Endothelial cell (in vitro differentiated cells): ENCODE measurements around the gene TRIO. TPM values are rescaled to one million over a fixed set of nuclear protein-coding genes. Genes with fewer than 3 reads are reported as not detected.

ENCODE experiments used
- DNase-seq: peaks from one replicate; pipeline ENCODE4 v3.0.0; 2021; ENCODE audit warnings: low spot score
- H3K27ac Mint-ChIP-seq: one replicate; pipeline ENCODE4 v1.8.0; 2021; ENCODE audit warnings: mixed read lengths, inconsistent platforms; ENCODE audit not compliant: unreplicated experiment
- H3K27me3 Mint-ChIP-seq: one replicate; pipeline ENCODE4 v1.8.0; 2021; ENCODE audit warnings: mild to moderate bottlenecking, moderate library complexity, mixed read lengths, inconsistent platforms; ENCODE audit not compliant: unreplicated experiment
- H3K36me3 Mint-ChIP-seq: one replicate; pipeline ENCODE4 v1.8.0; 2021; ENCODE audit warnings: mild to moderate bottlenecking, low read depth, mixed read lengths, inconsistent platforms; ENCODE audit not compliant: unreplicated experiment
- H3K4me1 Mint-ChIP-seq: one replicate; pipeline ENCODE4 v1.8.0; 2021; ENCODE audit warnings: mild to moderate bottlenecking, mixed read lengths, inconsistent platforms; ENCODE audit not compliant: unreplicated experiment
- H3K4me3 Mint-ChIP-seq: one replicate; pipeline ENCODE4 v1.8.0; 2021; ENCODE audit warnings: mild to moderate bottlenecking, mixed read lengths, inconsistent platforms; ENCODE audit not compliant: unreplicated experiment
- H3K9me3 Mint-ChIP-seq: one replicate; pipeline ENCODE4 v1.8.0; 2021; ENCODE audit warnings: mixed read lengths, inconsistent platforms; ENCODE audit not compliant: unreplicated experiment
- CTCF ChIP-seq: fragments of 200-600 bp; sonication (generic); IDR thresholded peaks from one replicate; pipeline ENCODE4 v1.5.0; 2021; ENCODE audit warnings: antibody characterized with exemption; ENCODE audit not compliant: unreplicated experiment
- total RNA-seq: library from RNA; stranded (reverse); fragmentation: NEBNext Ultra II Directional; extraction: Animal tissue kit (Norgen Biotek cat#: 25700); gene quantifications from one replicate; pipeline ENCODE4 v1.2.1, GENCODE V29; 2021; ENCODE audit not compliant: unreplicated experiment

The TRIO gene
- total RNA-seq, 1 donor from 2014 or later = 229 TPM

- Mint-ChIP-seq H3K27me3 (peaks cover 5% of the 10 kb centered on the region), H3K36me3 (no peaks in the 10 kb centered on the region), H3K4me3 (no peak overlapping the region), H3K9me3 (no peaks in the 10 kb centered on the region), H3K27ac (peak overlapping the region; percentile 68), H3K4me1 (peaks cover 64% of the 10 kb centered on the region)
- no peak for TF ChIP-seq CTCF
- DNase-seq = no peak
These were observed 29.1 kb downstream of the TRIO start for GRCh38 chr5:14172149-14172795.

GRCh38 chr5:14173377-14174229 lies 30.5 kb downstream of the TRIO start:
- Mint-ChIP-seq H3K27me3 (peaks cover 5% of the 10 kb centered on the region), H3K27ac (peak overlapping the region; percentile 89), H3K4me1 (peaks cover 61% of the 10 kb centered on the region), H3K4me3 (no peak overlapping the region), H3K9me3 (no peaks in the 10 kb centered on the region), H3K36me3 (no peaks in the 10 kb centered on the region)
- DNase-seq = no peak
- TF ChIP-seq CTCF = no peak

GRCh38 chr5:14174230-14174636 lies 31.1 kb downstream of the TRIO start:
- peak; percentile 27 for DNase-seq
- Mint-ChIP-seq H3K9me3 (no peaks in the 10 kb centered on the region), H3K27me3 (peaks cover 5% of the 10 kb centered on the region), H3K36me3 (no peaks in the 10 kb centered on the region), H3K4me3 (no peak overlapping the region), H3K27ac (peak overlapping the region; percentile 89), H3K4me1 (peaks cover 58% of the 10 kb centered on the region)
- no peak for TF ChIP-seq CTCF

- H3K27ac Mint-ChIP-seq = no peak overlapping the region
- no peak for DNase-seq
- H3K27me3 Mint-ChIP-seq = peaks cover 5% of the 10 kb centered on the region
- no peaks in the 10 kb centered on the region for H3K9me3 Mint-ChIP-seq
- H3K4me3 Mint-ChIP-seq = no peak overlapping the region
- peaks cover 54% of the 10 kb centered on the region for H3K4me1 Mint-ChIP-seq
- no peaks in the 10 kb centered on the region for H3K36me3 Mint-ChIP-seq
- TF ChIP-seq CTCF = no peak
These were observed 32.2 kb downstream of the TRIO start for GRCh38 chr5:14175381-14175780.

GRCh38 chr5:14176888-14177287 lies 33.7 kb downstream of the TRIO start:
- TF ChIP-seq CTCF = no peak
- peaks cover 55% of the 10 kb centered on the region for H3K4me1 Mint-ChIP-seq

More at GRCh38 chr5:14176888-14177287, 33.7 kb downstream of the TRIO start:
- no peak overlapping the region for H3K27ac Mint-ChIP-seq
- no peaks in the 10 kb centered on the region for H3K9me3 Mint-ChIP-seq
- H3K4me3 Mint-ChIP-seq = no peak overlapping the region
- DNase-seq = no peak
- H3K36me3 Mint-ChIP-seq = no peaks in the 10 kb centered on the region
- peaks cover 5% of the 10 kb centered on the region for H3K27me3 Mint-ChIP-seq
